ENCODE results near the gene AGPS. TPM values are rescaled to one million over a fixed set of nuclear protein-coding genes. Genes with fewer than 3 reads are reported as not detected.
A peak's percentile ranks its signal among the peaks of the same experiment; 100 is the strongest.

The AGPS gene
- total and polyA plus RNA-seq, 9 of the 15 experiments (the other 6 are each of a cell fraction or from before 2014, with no cell fraction given), result 15.5 to 211 (median 63.1) TPM

GRCh38 chr2:177433402-177433801 lies 40.8 kb downstream of the AGPS start (continued):
- TF ChIP-seq ZNF280A (IDR thresholded peaks at IDR 0.05; ENCODE audit: low read depth, partially characterized antibody) (peak; percentile 76), MYC (IDR thresholded peaks at IDR 0.05; ENCODE audit: low read depth, low read length) (no peak), MYC (CRISPR knock-in tag; IDR thresholded peaks at IDR 0.05; ENCODE audit: borderline replicate concordance, low read depth) (no peak), ZNF133 (CRISPR knock-in tag; IDR thresholded peaks at IDR 0.05) (no peak), HMG20A (CRISPR knock-in tag; conservative IDR thresholded peaks at IDR 0.05) (no peak), ELK3 (CRISPR knock-in tag; IDR thresholded peaks at IDR 0.05) (no peak), ZNF79 (CRISPR knock-in tag; IDR thresholded peaks at IDR 0.05; ENCODE audit: low read depth) (no peak), FUS (optimal IDR thresholded peaks at IDR 0.05; ENCODE audit: low read depth, low read length) (no peak), ZNF436 (CRISPR knock-in tag; IDR thresholded peaks at IDR 0.05) (no peak), ELK1 (CRISPR knock-in tag; IDR thresholded peaks at IDR 0.05) (no peak), THAP12 (CRISPR knock-in tag; IDR thresholded peaks at IDR 0.05) (no peak), CHD4 (IDR thresholded peaks at IDR 0.05; ENCODE audit: insufficient read depth, insufficient replicate concordance, low read depth, low read length, poor library complexity, severe bottlenecking) (no peak), CBX3 (IDR thresholded peaks at IDR 0.05; ENCODE audit: borderline replicate concordance in 1 of 2, low read length in 2 of 2) (peak in 1 of 2 experiments; percentile 93; a peak in 1 of 3 replicates), THAP7 (CRISPR knock-in tag; IDR thresholded peaks at IDR 0.05) (no peak), MCM7 (IDR thresholded peaks at IDR 0.05) (no peak), E2F5 (CRISPR knock-in tag; IDR thresholded peaks at IDR 0.05) (no peak), TRIM28 (IDR thresholded peaks at IDR 0.05) (peak; percentile 89), JUN (IDR thresholded peaks at IDR 0.05; ENCODE audit: borderline replicate concordance, low read depth, low read length) (0 out of 2 replicates have a peak, but pooled peaks have one; percentile 25), JUN (CRISPR knock-in tag; IDR thresholded peaks at IDR 0.05; ENCODE audit: borderline replicate concordance) (no peak)
